Measurements from ENCODE around the gene MTHFR.

The MTHFR gene

GRCh38 chr1:11764115-11764514, 41.6 kb downstream of the MTHFR start:
- no peaks in the 10 kb centered on the region for H3K36me3 ChIP-seq
- no peaks in the 10 kb centered on the region for H4K20me1 ChIP-seq
- H3K4me3 ChIP-seq: no peak overlapping the region
- H3K27me3 ChIP-seq: 0 out of 2 replicates have a peak, but pooled peaks cover 4% of the 10 kb centered on the region
- no peak overlapping the region for H3K9ac ChIP-seq
- H3K4me1 ChIP-seq: peaks cover 13% of the 10 kb centered on the region
- no peak overlapping the region for H3K4me2 ChIP-seq
- H3K27ac ChIP-seq: no peak overlapping the region
- TF ChIP-seq Cebpa-rat (IDR thresholded peaks at IDR 0.05): no peak
- H3K9me3 ChIP-seq: no peaks in the 10 kb centered on the region

- Histone ChIP-seq H3K4me3 (no peak within 1 kb of the TSS), H3K36me3 (no peaks in the 10 kb centered on the region), H3K9me3 (no peaks in the 10 kb centered on the region), H3K27me3 (0 out of 2 replicates have a peak, but pooled peaks cover 4% of the 10 kb centered on the region), H3K4me2 (peak within 1 kb of the TSS; percentile 45), H4K20me1 (no peaks in the 10 kb centered on the region), H3K27ac (no peak within 1 kb of the TSS), H3K9ac (no peak within 1 kb of the TSS), H3K4me1 (peaks cover 6% of the 10 kb centered on the region; the same call in 1 of the 2 replicates)
- TF ChIP-seq Cebpa-rat (IDR thresholded peaks at IDR 0.05): no peak
Measured at GRCh38 chr1:11761988-11762406, 43.8 kb downstream of the MTHFR start, which contains the start of gene C1orf167. C1orf167 (plus strand) TSS chr1:11762193; CDS start chr1:11764401, 2,208 bp downstream.

GRCh38 chr1:11761285-11761684, 44.5 kb downstream of the MTHFR start:
- TF ChIP-seq Cebpa-rat (IDR thresholded peaks at IDR 0.05): no peak
- Histone ChIP-seq H3K36me3 (no peaks in the 10 kb centered on the region), H3K4me3 (no peak overlapping the region), H3K27me3 (0 out of 2 replicates have a peak, but pooled peaks cover 4% of the 10 kb centered on the region), H3K9me3 (no peaks in the 10 kb centered on the region), H3K4me2 (no peak overlapping the region), H3K9ac (no peak overlapping the region), H3K4me1 (peaks cover 6% of the 10 kb centered on the region; the same call in 1 of the 2 replicates), H4K20me1 (no peaks in the 10 kb centered on the region), H3K27ac (no peak overlapping the region)

- Histone ChIP-seq H3K36me3 (no peaks in the 10 kb centered on the region), H3K4me1 (peaks cover 6% of the 10 kb centered on the region; the same call in 1 of the 2 replicates), H3K9ac (no peak overlapping the region), H3K27ac (no peak overlapping the region), H3K27me3 (0 out of 2 replicates have a peak, but pooled peaks cover 4% of the 10 kb centered on the region), H4K20me1 (no peaks in the 10 kb centered on the region), H3K9me3 (no peaks in the 10 kb centered on the region), H3K4me2 (no peak overlapping the region), H3K4me3 (no peak overlapping the region)
- TF ChIP-seq Cebpa-rat (IDR thresholded peaks at IDR 0.05): no peak
Measured at GRCh38 chr1:11759791-11760190, 46.0 kb downstream of the MTHFR start.

- Histone ChIP-seq H3K4me1 (peaks cover 21% of the 10 kb centered on the region), H3K9ac (no peak overlapping the region), H3K36me3 (no peaks in the 10 kb centered on the region), H3K4me2 (no peak overlapping the region), H3K27ac (no peak overlapping the region), H3K27me3 (0 out of 2 replicates have a peak, but pooled peaks cover 4% of the 10 kb centered on the region), H3K9me3 (no peaks in the 10 kb centered on the region), H4K20me1 (no peaks in the 10 kb centered on the region), H3K4me3 (no peak overlapping the region)
- no peak for TF ChIP-seq Cebpa-rat (IDR thresholded peaks at IDR 0.05)
Measured at GRCh38 chr1:11757047-11757446, 48.7 kb downstream of the MTHFR start.

GRCh38 chr1:11753555-11754208, 52.1 kb downstream of the MTHFR start:
- Histone ChIP-seq H3K36me3 (peaks cover 27% of the 10 kb centered on the region; the same call in 1 of the 2 replicates), H3K4me2 (no peak overlapping the region; the same call in 1 of the 2 replicates), H3K9me3 (no peaks in the 10 kb centered on the region), H4K20me1 (no peaks in the 10 kb centered on the region), H3K27me3 (no peaks in the 10 kb centered on the region), H3K9ac (no peak overlapping the region), H3K4me1 (peaks cover 26% of the 10 kb centered on the region), H3K27ac (no peak overlapping the region), H3K4me3 (no peak overlapping the region)
- TF ChIP-seq Cebpa-rat (IDR thresholded peaks at IDR 0.05): no peak

GRCh38 chr1:11752359-11753088, 53.2 kb downstream of the MTHFR start:
- H3K4me1 ChIP-seq: peaks cover 36% of the 10 kb centered on the region
- peak overlapping the region; percentile 56; the same call in 1 of the 2 replicates for H3K27ac ChIP-seq
- no peaks in the 10 kb centered on the region for H3K9me3 ChIP-seq
- no peak overlapping the region for H3K4me3 ChIP-seq
- peak overlapping the region; percentile 53 for H3K4me2 ChIP-seq
- H3K36me3 ChIP-seq: peaks cover 33% of the 10 kb centered on the region; the same call in 1 of the 2 replicates
- H4K20me1 ChIP-seq: no peaks in the 10 kb centered on the region
- no peak for TF ChIP-seq Cebpa-rat (IDR thresholded peaks at IDR 0.05)
- H3K9ac ChIP-seq: 0 out of 2 replicates have a peak overlapping the region, but pooled peaks have one; percentile 46
- H3K27me3 ChIP-seq: no peaks in the 10 kb centered on the region

- Histone ChIP-seq H3K27ac (no peak overlapping the region), H4K20me1 (no peaks in the 10 kb centered on the region), H3K4me3 (no peak overlapping the region), H3K9ac (no peak overlapping the region), H3K4me2 (no peak overlapping the region), H3K9me3 (no peaks in the 10 kb centered on the region), H3K36me3 (peaks cover 38% of the 10 kb centered on the region; the same call in 1 of the 2 replicates), H3K4me1 (peaks cover 50% of the 10 kb centered on the region), H3K27me3 (no peaks in the 10 kb centered on the region)
- no peak for TF ChIP-seq Cebpa-rat (IDR thresholded peaks at IDR 0.05)
Measured at GRCh38 chr1:11751087-11751486, 54.7 kb downstream of the MTHFR start.

- no peak overlapping the region for H3K4me2 ChIP-seq
- H4K20me1 ChIP-seq: 0 out of 2 replicates have a peak, but pooled peaks cover 8% of the 10 kb centered on the region
- H3K27me3 ChIP-seq: no peaks in the 10 kb centered on the region
- no peak overlapping the region for H3K9ac ChIP-seq
- H3K4me3 ChIP-seq: no peak overlapping the region
- H3K27ac ChIP-seq: no peak overlapping the region
- peaks cover 57% of the 10 kb centered on the region for H3K4me1 ChIP-seq
- TF ChIP-seq Cebpa-rat (IDR thresholded peaks at IDR 0.05): no peak
- H3K36me3 ChIP-seq: peaks cover 43% of the 10 kb centered on the region; the same call in 1 of the 2 replicates
- no peaks in the 10 kb centered on the region for H3K9me3 ChIP-seq
Measured at GRCh38 chr1:11749996-11750395, 55.8 kb downstream of the MTHFR start.

Data from BLaER1 (cell line).